ENCODE data around the gene HORMAD1. TPM values are rescaled to one million over a fixed set of nuclear protein-coding genes. Genes with fewer than 3 reads are reported as not detected.
"Not testable (repeated sequence)": the region's sequence is repeated elsewhere in the genome, so short reads cannot be mapped to it uniquely, and the experiment has no call there.

Gene HORMAD1
- total RNA-seq, 1 donor from 2014 or later = not detected

DNA sequence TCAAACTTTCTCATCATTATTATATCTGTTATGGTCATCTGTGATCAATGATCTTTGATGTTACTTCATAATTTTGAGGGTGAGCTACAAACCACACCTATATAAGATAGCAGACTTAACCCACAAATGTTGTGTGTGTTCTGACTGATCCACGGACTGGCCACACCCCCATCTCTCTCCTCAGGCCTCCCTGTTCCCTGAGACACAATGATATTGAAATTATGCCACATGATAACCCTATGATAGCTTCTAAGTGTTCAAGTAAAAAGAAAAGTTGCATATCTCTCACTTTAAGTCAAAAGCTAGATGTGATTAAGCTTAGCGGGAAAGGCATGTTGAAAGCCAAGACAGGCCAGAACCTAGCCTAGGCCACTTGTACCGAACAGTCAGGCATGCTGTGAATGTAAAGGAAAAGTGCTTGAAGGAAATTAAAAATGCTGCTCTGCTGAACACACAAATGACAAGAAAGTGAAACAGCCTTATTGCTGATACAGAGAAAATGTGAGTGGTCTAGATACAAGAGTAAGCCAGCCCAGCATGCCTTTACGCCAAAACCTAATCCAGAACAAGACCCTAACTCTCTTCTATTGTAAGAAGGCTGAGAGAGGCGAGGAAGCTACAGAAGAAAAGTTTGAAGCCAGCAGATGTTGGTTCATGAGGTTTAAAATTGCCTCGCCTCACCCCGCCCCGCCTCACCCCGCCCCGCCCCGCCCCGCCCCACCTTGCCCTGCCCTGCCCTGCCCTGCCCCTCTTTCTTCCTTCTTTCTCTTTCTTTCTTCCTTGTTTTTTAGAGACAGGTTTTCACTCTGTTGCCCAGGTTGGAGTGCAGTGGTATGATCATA, 28.4 kb upstream of the HORMAD1 start:
- no peaks in the 10 kb centered on the region for H3K4me1 Mint-ChIP-seq (ENCODE audit: low read depth)
- H3K9me3 Mint-ChIP-seq = no peaks in the 10 kb centered on the region
- no peak overlapping the region for H3K4me3 Mint-ChIP-seq
- intact Hi-C loops (cut with micrococcal nuclease) = no loop called here
- no peak for DNase-seq (ENCODE audit: low spot score)
- H3K36me3 Mint-ChIP-seq (ENCODE audit: low read depth) = peaks cover 15% of the 10 kb centered on the region
- H3K27ac Mint-ChIP-seq = no peak overlapping the region
- H3K27me3 Mint-ChIP-seq (ENCODE audit: insufficient read depth) = no peaks in the 10 kb centered on the region

DNA sequence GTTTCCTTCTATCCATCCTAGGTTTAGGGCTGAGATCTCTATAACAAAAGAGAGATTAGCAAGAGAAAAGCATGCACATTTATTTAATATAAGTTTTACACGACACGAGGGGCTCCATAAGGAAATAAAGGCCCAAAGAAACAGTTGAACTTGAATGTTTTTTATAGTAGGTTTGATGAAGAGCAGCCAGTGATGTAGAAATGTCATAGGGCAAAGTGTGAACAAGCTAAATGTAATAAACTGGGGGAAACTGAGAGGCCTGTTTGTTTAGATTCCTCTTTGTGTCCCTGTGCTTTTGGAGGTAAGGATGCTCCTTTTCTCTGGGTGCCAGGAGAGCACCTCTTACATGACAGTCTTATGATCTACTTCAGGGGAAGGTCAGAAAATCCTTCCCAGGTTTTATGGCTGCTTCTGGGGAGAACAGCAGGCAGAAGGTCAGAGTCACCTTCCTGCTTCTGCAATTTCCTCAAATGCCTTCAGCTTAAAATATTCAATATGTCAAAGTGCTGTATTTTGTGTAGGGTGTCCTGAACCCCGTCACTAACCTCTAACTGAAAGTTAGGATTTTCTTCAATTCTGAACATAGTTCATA, 9.5 kb upstream of the HORMAD1 start:
- H3K27ac Mint-ChIP-seq = no peak overlapping the region
- DNase-seq (ENCODE audit: low spot score) = no peak
- no peaks in the 10 kb centered on the region for H3K4me1 Mint-ChIP-seq (ENCODE audit: low read depth)
- H3K9me3 Mint-ChIP-seq = no peaks in the 10 kb centered on the region
- peaks cover 12% of the 10 kb centered on the region for H3K36me3 Mint-ChIP-seq (ENCODE audit: low read depth)
- no peaks in the 10 kb centered on the region for H3K27me3 Mint-ChIP-seq (ENCODE audit: insufficient read depth)
- H3K4me3 Mint-ChIP-seq = no peak overlapping the region
- intact Hi-C loops (cut with micrococcal nuclease) = no loop called here

DNA sequence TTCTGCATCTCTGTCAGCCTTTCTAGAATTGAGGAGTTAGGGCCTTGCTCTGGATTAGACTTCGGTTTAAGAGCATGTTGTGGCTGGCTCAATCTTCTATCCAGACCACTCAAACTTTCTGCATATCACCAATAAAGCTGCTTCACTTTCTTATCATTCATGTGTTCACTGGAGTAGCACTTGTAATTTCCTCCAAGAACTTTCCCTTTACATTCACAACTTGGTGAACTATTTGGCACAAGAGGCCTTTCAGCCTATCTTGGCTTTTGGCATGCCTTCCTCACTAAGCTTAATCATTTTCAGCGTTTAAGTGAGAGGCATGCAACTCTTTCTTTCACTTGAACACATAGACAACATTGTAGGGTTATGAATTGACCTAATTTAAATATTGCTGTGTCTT, 3.6 kb upstream of the HORMAD1 start:
- no peaks in the 10 kb centered on the region for H3K9me3 Mint-ChIP-seq
- no peaks in the 10 kb centered on the region for H3K4me1 Mint-ChIP-seq (ENCODE audit: low read depth)
- H3K36me3 Mint-ChIP-seq (ENCODE audit: low read depth) = peaks cover 2% of the 10 kb centered on the region
- no peak for DNase-seq (ENCODE audit: low spot score)
- intact Hi-C loops (cut with micrococcal nuclease) = no loop called here
- H3K27ac Mint-ChIP-seq = no peak overlapping the region
- no peak overlapping the region for H3K4me3 Mint-ChIP-seq
- peaks cover 2% of the 10 kb centered on the region for H3K27me3 Mint-ChIP-seq (ENCODE audit: insufficient read depth)

DNA sequence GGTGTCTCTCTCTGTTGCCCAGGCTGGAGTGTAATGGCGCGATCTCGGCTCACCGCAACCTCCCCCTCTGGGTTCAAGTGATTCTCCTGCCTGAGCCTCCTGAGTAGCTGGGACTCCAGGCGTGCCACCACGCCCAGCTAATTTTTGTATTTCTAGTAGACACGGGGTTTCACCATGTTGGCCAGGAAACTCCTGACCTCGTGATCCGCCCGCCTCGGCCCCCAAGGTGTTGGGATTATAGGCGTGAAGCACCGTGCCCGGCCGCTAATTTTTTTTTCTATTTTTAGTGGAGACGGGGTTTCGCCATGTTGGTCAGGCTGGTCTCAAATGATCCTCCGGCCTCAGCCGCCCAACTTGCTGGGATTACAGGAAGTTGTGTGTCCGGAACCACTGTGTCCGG, 597 bp downstream of the HORMAD1 start:
- no peak overlapping the region for H3K27ac Mint-ChIP-seq
- intact Hi-C loops (cut with micrococcal nuclease) = no loop called here
- H3K27me3 Mint-ChIP-seq (ENCODE audit: insufficient read depth) = peaks cover 5% of the 10 kb centered on the region
- DNase-seq (ENCODE audit: low spot score) = no peak
- no peaks in the 10 kb centered on the region for H3K4me1 Mint-ChIP-seq (ENCODE audit: low read depth)
- peaks cover 2% of the 10 kb centered on the region for H3K36me3 Mint-ChIP-seq (ENCODE audit: low read depth)
- no peaks in the 10 kb centered on the region for H3K9me3 Mint-ChIP-seq
- no peak overlapping the region for H3K4me3 Mint-ChIP-seq

DNA sequence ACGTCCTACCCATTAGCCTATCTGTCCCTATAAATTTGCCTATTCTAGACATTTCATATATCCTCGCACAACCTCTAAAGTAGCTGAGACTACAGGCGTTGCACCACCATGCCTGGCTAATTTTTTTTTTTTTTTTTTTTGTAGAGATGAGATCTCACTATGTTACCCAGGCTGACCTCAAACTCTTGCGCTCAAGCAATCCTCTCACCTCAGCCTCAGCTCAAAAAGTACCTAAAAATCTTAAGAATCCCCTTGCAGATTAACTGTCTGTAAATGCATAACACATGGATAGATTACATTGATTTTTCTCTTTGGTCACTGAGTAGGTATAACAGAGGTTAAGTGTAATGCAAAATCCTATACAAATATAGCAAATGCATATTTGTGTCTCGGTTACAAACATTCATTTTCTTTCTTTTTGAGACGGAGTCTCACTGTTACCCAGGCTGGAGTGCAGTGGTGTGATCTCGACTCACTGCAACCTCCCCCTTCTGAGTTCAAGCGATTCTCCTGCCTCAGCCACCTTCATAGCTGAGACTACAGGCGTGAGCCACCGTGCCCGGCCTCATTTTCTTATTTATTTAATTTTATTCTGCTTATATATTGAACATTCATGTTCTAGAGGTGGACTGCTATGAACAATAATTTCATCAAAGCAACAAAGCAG, 2.3 kb downstream of the HORMAD1 start:
- Mint-ChIP-seq H3K9me3 (no peaks in the 10 kb centered on the region), H3K27ac (no peak overlapping the region), H3K27me3 (ENCODE audit: insufficient read depth) (peaks cover 5% of the 10 kb centered on the region), H3K36me3 (ENCODE audit: low read depth) (no peaks in the 10 kb centered on the region), H3K4me1 (ENCODE audit: low read depth) (no peaks in the 10 kb centered on the region), H3K4me3 (no peak overlapping the region)
- DNase-seq (ENCODE audit: low spot score) = no peak
- intact Hi-C loops (cut with micrococcal nuclease) = no loop called here

DNA sequence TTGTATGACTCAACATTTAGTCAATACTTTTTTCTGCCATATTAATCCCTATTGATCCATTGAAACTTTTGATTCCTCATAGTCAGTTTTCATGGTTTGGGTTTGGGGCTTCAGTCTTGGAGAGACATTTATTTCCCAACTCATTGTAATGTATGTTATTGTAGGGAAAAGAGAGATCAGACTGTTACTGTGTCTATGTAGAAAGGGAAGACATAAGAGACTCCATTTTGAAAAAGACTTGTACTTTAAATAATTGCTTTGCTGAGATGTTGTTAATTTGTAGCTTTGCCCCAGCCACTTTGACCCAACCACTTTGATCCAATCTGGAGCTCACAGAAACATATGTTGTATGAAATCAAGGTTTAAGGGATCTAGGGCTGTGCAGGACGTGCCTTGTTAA, 11.7 kb downstream of the HORMAD1 start:
- peaks cover 21% of the 10 kb centered on the region for H3K27me3 Mint-ChIP-seq (ENCODE audit: insufficient read depth)
- intact Hi-C loops (cut with micrococcal nuclease); DNase-seq (ENCODE audit: low spot score); H3K4me1 Mint-ChIP-seq (ENCODE audit: low read depth); H3K27ac Mint-ChIP-seq; H3K36me3 Mint-ChIP-seq (ENCODE audit: low read depth); H3K4me3 Mint-ChIP-seq; H3K9me3 Mint-ChIP-seq: not testable (repeated sequence)

DNA sequence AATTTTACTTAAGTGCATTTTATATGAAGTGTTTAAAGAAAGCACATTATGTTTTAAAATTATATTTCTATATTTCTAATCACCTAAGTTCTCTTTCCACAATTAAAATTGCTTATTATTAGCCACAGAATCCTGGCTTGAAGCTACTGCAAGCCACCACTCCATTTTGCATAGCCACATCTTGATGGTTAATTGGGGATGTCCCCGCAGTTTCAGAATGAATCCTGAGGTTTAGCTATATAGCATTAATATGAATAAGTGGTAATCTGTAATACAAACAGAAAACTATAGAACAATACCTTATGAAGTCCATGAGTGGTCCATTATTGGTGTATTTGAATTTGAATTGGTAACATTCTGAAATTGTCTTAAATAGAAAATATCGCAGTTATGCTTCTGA, 12.1 kb downstream of the HORMAD1 start:
- Mint-ChIP-seq H3K36me3 (ENCODE audit: low read depth) (no peaks in the 10 kb centered on the region), H3K27ac (no peak overlapping the region), H3K9me3 (no peaks in the 10 kb centered on the region), H3K27me3 (ENCODE audit: insufficient read depth) (peaks cover 21% of the 10 kb centered on the region), H3K4me1 (ENCODE audit: low read depth) (peaks cover 5% of the 10 kb centered on the region), H3K4me3 (no peak overlapping the region)
- intact Hi-C loops (cut with micrococcal nuclease) = loop anchor here (1.0 kb wide), 2 partner anchors 11 to 214 kb away; partner anchors contain the start of gene GOLPH3L
- DNase-seq (ENCODE audit: low spot score) = no peak

DNA sequence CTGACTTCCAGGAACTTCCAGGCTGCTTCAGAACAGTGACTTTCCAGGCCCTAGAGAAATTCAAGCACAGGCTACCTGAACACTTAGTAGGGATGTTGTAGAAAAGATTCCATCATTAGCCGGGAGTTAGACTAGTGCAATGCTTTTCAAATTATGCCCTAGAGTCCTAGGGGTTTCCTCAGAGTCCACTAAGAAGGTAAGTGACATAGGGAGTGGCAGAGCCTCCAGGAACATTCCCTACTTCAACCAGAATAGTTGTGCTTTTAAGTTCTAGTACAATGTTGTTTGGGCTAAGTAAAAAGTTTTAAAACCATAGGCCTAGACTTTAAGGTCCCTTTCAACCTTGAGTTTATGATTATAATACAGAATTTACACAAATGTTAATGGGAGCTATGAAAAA, 14.6 kb downstream of the HORMAD1 start:
- intact Hi-C loops (cut with micrococcal nuclease) = no loop called here
- peaks cover 22% of the 10 kb centered on the region for H3K27me3 Mint-ChIP-seq (ENCODE audit: insufficient read depth)
- peaks cover 3% of the 10 kb centered on the region for H3K36me3 Mint-ChIP-seq (ENCODE audit: low read depth)
- DNase-seq (ENCODE audit: low spot score) = no peak
- peaks cover 5% of the 10 kb centered on the region for H3K4me1 Mint-ChIP-seq (ENCODE audit: low read depth)
- H3K4me3 Mint-ChIP-seq = no peak overlapping the region
- no peak overlapping the region for H3K27ac Mint-ChIP-seq
- H3K9me3 Mint-ChIP-seq = no peaks in the 10 kb centered on the region

DNA sequence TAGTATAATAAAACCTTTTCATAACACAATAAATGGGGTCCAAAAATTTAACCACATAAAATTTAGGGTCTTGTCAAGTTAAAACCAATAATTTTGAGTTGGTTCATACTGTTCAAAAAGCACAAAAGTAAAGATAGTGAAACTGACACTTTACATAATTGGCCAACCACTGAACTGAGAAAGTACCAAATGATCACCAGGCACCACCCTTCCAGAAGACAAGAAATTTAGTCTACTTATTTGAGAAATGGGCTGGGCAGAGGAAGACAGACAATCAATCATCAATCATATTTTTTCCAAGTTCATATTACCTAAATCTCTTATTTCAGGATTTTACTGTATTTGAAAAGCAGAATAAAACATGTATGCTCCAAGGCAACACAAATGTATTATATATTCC, 17.3 kb downstream of the HORMAD1 start:
- Mint-ChIP-seq H3K27ac (no peak overlapping the region), H3K27me3 (ENCODE audit: insufficient read depth) (peaks cover 27% of the 10 kb centered on the region), H3K9me3 (no peaks in the 10 kb centered on the region), H3K4me1 (ENCODE audit: low read depth) (no peaks in the 10 kb centered on the region), H3K36me3 (ENCODE audit: low read depth) (peaks cover 5% of the 10 kb centered on the region), H3K4me3 (no peak overlapping the region)
- intact Hi-C loops (cut with micrococcal nuclease) = no loop called here
- no peak for DNase-seq (ENCODE audit: low spot score)

DNA sequence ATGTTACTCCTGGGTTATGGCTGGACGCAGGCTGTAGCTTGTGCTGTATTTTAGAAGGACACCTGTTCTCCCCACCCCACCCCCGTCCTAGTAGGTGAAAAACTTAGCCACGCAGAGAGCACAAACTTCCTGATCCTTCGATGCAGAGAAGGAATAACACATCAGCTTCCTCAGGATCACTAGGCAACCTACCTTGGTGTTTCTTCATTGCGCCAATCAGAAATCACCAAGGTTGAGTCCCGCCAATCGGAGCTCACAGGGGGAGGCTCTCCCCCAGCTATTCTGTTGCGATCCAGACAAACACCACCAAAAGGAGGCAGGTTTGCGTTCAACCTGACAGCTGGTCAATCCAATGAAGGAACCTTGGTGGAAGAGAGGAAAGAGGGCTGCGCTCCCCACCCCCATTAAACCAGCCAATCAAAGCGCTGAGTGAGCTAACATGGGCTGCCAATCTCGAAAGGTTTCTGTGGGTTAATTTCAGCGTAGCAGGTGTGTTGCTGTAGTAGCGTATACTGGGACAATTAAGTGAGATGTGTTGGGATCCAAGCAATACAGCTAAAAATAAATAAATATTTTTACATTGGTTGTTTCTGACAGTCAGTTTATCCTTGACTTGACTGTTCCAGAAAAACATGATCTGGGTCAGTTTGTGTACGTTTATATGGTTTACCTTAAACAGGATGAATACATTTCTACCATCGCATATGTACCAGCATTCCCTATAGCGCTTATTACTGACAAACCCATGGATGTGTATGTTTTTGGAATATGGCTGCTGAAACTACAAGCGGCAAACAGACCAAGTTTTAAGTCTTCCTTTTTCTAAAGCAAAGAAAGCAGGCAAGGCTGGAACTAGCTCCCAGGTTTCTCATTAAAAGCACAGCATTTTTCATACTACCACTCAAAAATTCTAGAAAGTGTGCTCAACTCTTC, 23.4 kb downstream of the HORMAD1 start, which contains the start of gene GOLPH3L:
Gene GOLPH3L (minus strand): TSS at position 160 of the 933 bp plus-strand sequence. CDS start 2,316 bp downstream, outside the sequence.
- Mint-ChIP-seq H3K27me3 (ENCODE audit: insufficient read depth) (peaks cover 12% of the 10 kb centered on the region), H3K9me3 (no peaks in the 10 kb centered on the region), H3K27ac (peak within 1 kb of the TSS; percentile 85), H3K4me3 (peak within 1 kb of the TSS; percentile 91), H3K4me1 (ENCODE audit: low read depth) (peaks cover 33% of the 10 kb centered on the region), H3K36me3 (ENCODE audit: low read depth) (peaks cover 19% of the 10 kb centered on the region)
- intact Hi-C loops (cut with micrococcal nuclease) = loop anchor here (1.0 to 2.0 kb wide), 7 partner anchors 11 to 282 kb away; partner anchors contain the start of genes ARNT, CTSS, ENSA and SETDB1
- DNase-seq (ENCODE audit: low spot score) = peak; percentile 89

DNA sequence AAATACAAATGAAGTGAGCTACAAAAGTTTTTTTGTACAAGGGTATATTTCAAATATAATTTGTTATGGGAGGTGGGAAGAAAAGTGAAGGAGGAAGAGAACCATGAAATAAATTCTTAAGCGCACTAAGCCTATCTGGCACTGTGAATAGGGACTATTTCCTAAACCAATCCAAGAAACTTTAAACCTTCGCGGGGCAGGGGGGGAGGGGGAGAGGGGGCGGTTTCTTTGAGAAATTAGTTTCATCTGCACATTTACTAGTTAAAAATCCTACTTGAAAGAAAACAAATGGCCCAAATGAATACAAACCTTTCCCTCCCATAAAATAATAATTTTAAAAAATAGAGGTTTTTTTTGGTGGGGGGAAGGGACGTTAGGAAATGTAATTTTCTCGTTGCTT, 24.1 kb downstream of the HORMAD1 start:
- Mint-ChIP-seq H3K27ac (peak overlapping the region; percentile 85), H3K4me3 (peak overlapping the region; percentile 91)
- intact Hi-C loops (cut with micrococcal nuclease) = loop anchor here (2.0 kb wide), 2 partner anchors 136 to 230 kb away; partner anchors contain the start of gene SETDB1

DNA sequence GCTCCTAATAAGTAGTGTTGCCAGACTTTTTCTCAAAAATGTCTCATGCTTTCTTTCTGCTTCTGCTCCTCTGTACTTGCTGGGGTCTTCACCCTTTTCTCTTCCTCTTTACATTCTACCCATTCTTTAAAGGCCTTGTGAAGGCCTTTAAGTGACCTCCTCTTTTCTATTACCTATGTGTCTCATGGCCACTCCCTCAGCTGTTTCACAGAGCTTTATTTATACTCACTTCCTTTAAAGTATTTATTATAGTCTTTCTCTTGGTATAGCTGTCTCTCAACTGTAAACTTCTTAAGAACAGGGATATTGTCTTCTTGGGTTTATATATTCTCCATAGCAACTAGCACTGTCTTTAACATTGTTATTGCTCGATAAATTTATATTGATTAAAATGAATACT, 24.5 kb downstream of the HORMAD1 start:
- intact Hi-C loops (cut with micrococcal nuclease) = loop anchor here (2.0 kb wide), 2 partner anchors 135 to 231 kb away; partner anchors contain the start of gene SETDB1
- Mint-ChIP-seq H3K36me3 (ENCODE audit: low read depth) (peaks cover 21% of the 10 kb centered on the region), H3K4me3 (peak overlapping the region; percentile 91), H3K27me3 (ENCODE audit: insufficient read depth) (peaks cover 10% of the 10 kb centered on the region), H3K9me3 (no peaks in the 10 kb centered on the region), H3K27ac (peak overlapping the region; percentile 79), H3K4me1 (ENCODE audit: low read depth) (peaks cover 38% of the 10 kb centered on the region)
- DNase-seq (ENCODE audit: low spot score) = no peak

More for the DNA sequence above, 24.1 kb downstream of the HORMAD1 start:
- Mint-ChIP-seq H3K4me1 (ENCODE audit: low read depth) (peaks cover 35% of the 10 kb centered on the region), H3K27me3 (ENCODE audit: insufficient read depth) (peaks cover 12% of the 10 kb centered on the region), H3K9me3 (no peaks in the 10 kb centered on the region), H3K36me3 (ENCODE audit: low read depth) (peaks cover 21% of the 10 kb centered on the region)
- no peak for DNase-seq (ENCODE audit: low spot score)

Measured in activated T-helper 1 cell treated with anti-CD3 and anti-CD28 coated beads, Interleukin-12 subunit alpha, Interleukin-12 subunit beta, Interleukin-2, Interleukin-4 antibody, amounts not matched to agents 30 ng/mL and 10 ng/mL and 1 ng/mL, durations not matched to agents 14 hours and 24 hours and 36 hours (primary cell).